ENCODE results near the gene GALNT2.

The GALNT2 gene

GRCh38 chr1:230280906-230281413 is 213.9 kb downstream of the GALNT2 start:
- Histone ChIP-seq H4K12ac (ENCODE audit: low read depth, low read length) (no peak overlapping the region), H3K27ac (ENCODE audit: low read depth, low read length) (no peak overlapping the region), H3K18ac (ENCODE audit: low read length) (no peak overlapping the region), H3K4me3 (ENCODE audit: low read depth, low read length) (peak overlapping the region; percentile 31), H3K4me1 (ENCODE audit: control insufficient read depth in 1 of 2, insufficient read depth in 2 of 2, low read length in 2 of 2) (peaks cover 0 to 2% of the 10 kb centered on the region in 2 experiments), H3K14ac (ENCODE audit: low read length) (no peak overlapping the region), H2BK120ac (ENCODE audit: insufficient read depth, low read length, poor library complexity) (no peak overlapping the region), H3K79me1 (ENCODE audit: low read length) (no peaks in the 10 kb centered on the region), H3K9me3 (ENCODE audit: insufficient read depth, low read depth, low read length) (peaks cover 2% of the 10 kb centered on the region), H3K36me3 (ENCODE audit: control insufficient read depth in 1 of 2, insufficient read depth in 2 of 2, low read length in 2 of 2) (peaks cover 42 to 46% of the 10 kb centered on the region in 2 experiments), H3K4me2 (ENCODE audit: low read length) (no peak overlapping the region), H2AK5ac (ENCODE audit: low read length) (no peak overlapping the region), H3K23ac (ENCODE audit: low read length) (no peak overlapping the region), H2BK5ac (ENCODE audit: low read depth, low read length, poor library complexity) (no peak overlapping the region), H4K91ac (ENCODE audit: low read depth, low read length) (no peak overlapping the region), H3K4ac (ENCODE audit: low read depth, low read length) (no peak overlapping the region), H3K79me2 (ENCODE audit: control insufficient read depth, insufficient read depth, low read length, poor library complexity) (peaks cover 1% of the 10 kb centered on the region), H4K8ac (ENCODE audit: low read depth, low read length) (no peak overlapping the region), H3K9ac (ENCODE audit: low read length) (no peak overlapping the region), H2AFZ (ENCODE audit: insufficient read depth, low read length, poor library complexity) (no peak overlapping the region), H3K27me3 (ENCODE audit: insufficient read depth, low read length) (no peaks in the 10 kb centered on the region), H2BK12ac (ENCODE audit: low read length) (no peak overlapping the region)
- no CpG with 5 or more reads among the region's 23 CpGs for WGBS (ENCODE audit: extremely low coverage, insufficient coverage, insufficient read length)
- no peak for DNase-seq

GRCh38 chr1:230281556-230281955 is 214.5 kb downstream of the GALNT2 start:
- Histone ChIP-seq H4K12ac (ENCODE audit: low read depth, low read length) (no peak overlapping the region), H3K4me2 (ENCODE audit: low read length) (no peak overlapping the region), H3K23ac (ENCODE audit: low read length) (no peak overlapping the region), H4K91ac (ENCODE audit: low read depth, low read length) (no peak overlapping the region), H2AFZ (ENCODE audit: insufficient read depth, low read length, poor library complexity) (no peak overlapping the region), H3K14ac (ENCODE audit: low read length) (no peak overlapping the region), H3K27ac (ENCODE audit: low read depth, low read length) (no peak overlapping the region), H3K9me3 (ENCODE audit: insufficient read depth, low read depth, low read length) (peaks cover 2% of the 10 kb centered on the region), H2BK12ac (ENCODE audit: low read length) (no peak overlapping the region), H3K9ac (ENCODE audit: low read length) (no peak overlapping the region), H2BK120ac (ENCODE audit: insufficient read depth, low read length, poor library complexity) (no peak overlapping the region), H3K4ac (ENCODE audit: low read depth, low read length) (no peak overlapping the region), H3K79me2 (ENCODE audit: control insufficient read depth, insufficient read depth, low read length, poor library complexity) (peaks cover 1% of the 10 kb centered on the region), H3K36me3 (ENCODE audit: control insufficient read depth in 1 of 2, insufficient read depth in 2 of 2, low read length in 2 of 2) (peaks cover 38 to 41% of the 10 kb centered on the region in 2 experiments), H3K27me3 (ENCODE audit: insufficient read depth, low read length) (no peaks in the 10 kb centered on the region), H2BK5ac (ENCODE audit: low read depth, low read length, poor library complexity) (no peak overlapping the region), H3K4me1 (ENCODE audit: control insufficient read depth in 1 of 2, insufficient read depth in 2 of 2, low read length in 2 of 2) (peaks cover 0 to 2% of the 10 kb centered on the region in 2 experiments), H3K18ac (ENCODE audit: low read length) (no peak overlapping the region), H3K4me3 (ENCODE audit: low read depth, low read length) (no peak overlapping the region), H2AK5ac (ENCODE audit: low read length) (no peak overlapping the region), H3K79me1 (ENCODE audit: low read length) (no peaks in the 10 kb centered on the region), H4K8ac (ENCODE audit: low read depth, low read length) (no peak overlapping the region)
- no peak for DNase-seq
- WGBS (ENCODE audit: extremely low coverage, insufficient coverage, insufficient read length): no CpG with 5 or more reads among the region's 17 CpGs

GRCh38 chr1:230282157-230282556 is 215.1 kb downstream of the GALNT2 start:
- peaks cover 2% of the 10 kb centered on the region for H3K9me3 ChIP-seq (ENCODE audit: insufficient read depth, low read depth, low read length)
- H3K4me1 ChIP-seq (ENCODE audit: control insufficient read depth in 1 of 2, insufficient read depth in 2 of 2, low read length in 2 of 2): peaks cover 0 to 2% of the 10 kb centered on the region in 2 experiments
- H3K36me3 ChIP-seq (ENCODE audit: control insufficient read depth in 1 of 2, insufficient read depth in 2 of 2, low read length in 2 of 2): peaks cover 37 to 38% of the 10 kb centered on the region in 2 experiments
- H3K9ac ChIP-seq (ENCODE audit: low read length): no peak overlapping the region
- H3K4ac ChIP-seq (ENCODE audit: low read depth, low read length): no peak overlapping the region
- H2BK5ac ChIP-seq (ENCODE audit: low read depth, low read length, poor library complexity): no peak overlapping the region
- H2BK120ac ChIP-seq (ENCODE audit: insufficient read depth, low read length, poor library complexity): no peak overlapping the region
- H3K27ac ChIP-seq (ENCODE audit: low read depth, low read length): no peak overlapping the region
- H4K91ac ChIP-seq (ENCODE audit: low read depth, low read length): no peak overlapping the region
- no peak overlapping the region for H3K23ac ChIP-seq (ENCODE audit: low read length)
- DNase-seq: no peak
- H3K18ac ChIP-seq (ENCODE audit: low read length): no peak overlapping the region
- H3K4me2 ChIP-seq (ENCODE audit: low read length): no peak overlapping the region
- H4K12ac ChIP-seq (ENCODE audit: low read depth, low read length): no peak overlapping the region
- H4K8ac ChIP-seq (ENCODE audit: low read depth, low read length): no peak overlapping the region
- H3K27me3 ChIP-seq (ENCODE audit: insufficient read depth, low read length): no peaks in the 10 kb centered on the region
- H2AK5ac ChIP-seq (ENCODE audit: low read length): no peak overlapping the region
- no CpG with 5 or more reads among the region's 3 CpGs for WGBS (ENCODE audit: extremely low coverage, insufficient coverage, insufficient read length)
- no peak overlapping the region for H2BK12ac ChIP-seq (ENCODE audit: low read length)
- peaks cover 1% of the 10 kb centered on the region for H3K79me2 ChIP-seq (ENCODE audit: control insufficient read depth, insufficient read depth, low read length, poor library complexity)
- no peak overlapping the region for H3K14ac ChIP-seq (ENCODE audit: low read length)
- no peak overlapping the region for H3K4me3 ChIP-seq (ENCODE audit: low read depth, low read length)
- H3K79me1 ChIP-seq (ENCODE audit: low read length): no peaks in the 10 kb centered on the region
- H2AFZ ChIP-seq (ENCODE audit: insufficient read depth, low read length, poor library complexity): no peak overlapping the region

GRCh38 chr1:230283678-230284077 is 216.6 kb downstream of the GALNT2 start:
- H3K4ac ChIP-seq (ENCODE audit: low read depth, low read length): no peak overlapping the region
- H3K4me3 ChIP-seq (ENCODE audit: low read depth, low read length): no peak overlapping the region
- peaks cover 1% of the 10 kb centered on the region for H3K79me2 ChIP-seq (ENCODE audit: control insufficient read depth, insufficient read depth, low read length, poor library complexity)
- H3K14ac ChIP-seq (ENCODE audit: low read length): no peak overlapping the region
- no peak overlapping the region for H2BK12ac ChIP-seq (ENCODE audit: low read length)
- peaks cover 2% of the 10 kb centered on the region for H3K9me3 ChIP-seq (ENCODE audit: insufficient read depth, low read depth, low read length)
- no peak overlapping the region for H3K18ac ChIP-seq (ENCODE audit: low read length)
- no peaks in the 10 kb centered on the region for H3K27me3 ChIP-seq (ENCODE audit: insufficient read depth, low read length)
- H3K4me1 ChIP-seq (ENCODE audit: control insufficient read depth in 1 of 2, insufficient read depth in 2 of 2, low read length in 2 of 2): no peaks in the 10 kb centered on the region
- H3K79me1 ChIP-seq (ENCODE audit: low read length): no peaks in the 10 kb centered on the region
- H2AK5ac ChIP-seq (ENCODE audit: low read length): no peak overlapping the region
- H4K91ac ChIP-seq (ENCODE audit: low read depth, low read length): no peak overlapping the region
- no peak overlapping the region for H4K8ac ChIP-seq (ENCODE audit: low read depth, low read length)
- H3K9ac ChIP-seq (ENCODE audit: low read length): no peak overlapping the region
- H2BK5ac ChIP-seq (ENCODE audit: low read depth, low read length, poor library complexity): no peak overlapping the region
- H2BK120ac ChIP-seq (ENCODE audit: insufficient read depth, low read length, poor library complexity): no peak overlapping the region
- WGBS (ENCODE audit: extremely low coverage, insufficient coverage, insufficient read length): no CpG with 5 or more reads among the region's 12 CpGs
- H4K12ac ChIP-seq (ENCODE audit: low read depth, low read length): no peak overlapping the region
- H2AFZ ChIP-seq (ENCODE audit: insufficient read depth, low read length, poor library complexity): no peak overlapping the region
- peaks cover 32 to 34% of the 10 kb centered on the region in 2 experiments for H3K36me3 ChIP-seq (ENCODE audit: control insufficient read depth in 1 of 2, insufficient read depth in 2 of 2, low read length in 2 of 2)
- H3K27ac ChIP-seq (ENCODE audit: low read depth, low read length): no peak overlapping the region
- no peak for DNase-seq
- H3K23ac ChIP-seq (ENCODE audit: low read length): no peak overlapping the region
- no peak overlapping the region for H3K4me2 ChIP-seq (ENCODE audit: low read length)

Measured in trophoblast cell (in vitro differentiated cells and primary cell).